CMK (cell line): ENCODE data around the gene ERBB4.

Experiments
- DNase-seq: peaks from one replicate; pipeline ENCODE4 v3.0.0-alpha.2; 2010; ENCODE audit warnings: low read depth

The ERBB4 gene

DNA sequence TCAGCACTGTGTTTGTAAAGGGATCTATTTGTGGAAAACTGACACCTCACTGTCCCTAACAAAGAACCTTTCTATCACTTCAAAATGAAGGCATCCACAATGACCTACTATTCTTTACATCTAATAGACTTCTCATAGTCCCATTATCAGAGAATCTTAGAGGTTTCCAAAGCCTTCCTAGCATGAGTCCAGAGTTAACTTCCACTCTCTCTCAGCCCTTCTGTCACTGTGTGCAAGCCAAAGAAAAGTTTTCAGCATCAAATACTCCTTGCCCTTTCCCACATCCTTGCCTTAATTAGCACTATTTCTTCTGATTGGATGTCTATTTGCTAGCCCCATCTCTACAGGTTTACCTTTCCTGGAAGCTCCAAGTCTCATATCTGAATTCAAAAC is 178.5 kb downstream of the ERBB4 start:
- DNase-seq, result no peak

DNA sequence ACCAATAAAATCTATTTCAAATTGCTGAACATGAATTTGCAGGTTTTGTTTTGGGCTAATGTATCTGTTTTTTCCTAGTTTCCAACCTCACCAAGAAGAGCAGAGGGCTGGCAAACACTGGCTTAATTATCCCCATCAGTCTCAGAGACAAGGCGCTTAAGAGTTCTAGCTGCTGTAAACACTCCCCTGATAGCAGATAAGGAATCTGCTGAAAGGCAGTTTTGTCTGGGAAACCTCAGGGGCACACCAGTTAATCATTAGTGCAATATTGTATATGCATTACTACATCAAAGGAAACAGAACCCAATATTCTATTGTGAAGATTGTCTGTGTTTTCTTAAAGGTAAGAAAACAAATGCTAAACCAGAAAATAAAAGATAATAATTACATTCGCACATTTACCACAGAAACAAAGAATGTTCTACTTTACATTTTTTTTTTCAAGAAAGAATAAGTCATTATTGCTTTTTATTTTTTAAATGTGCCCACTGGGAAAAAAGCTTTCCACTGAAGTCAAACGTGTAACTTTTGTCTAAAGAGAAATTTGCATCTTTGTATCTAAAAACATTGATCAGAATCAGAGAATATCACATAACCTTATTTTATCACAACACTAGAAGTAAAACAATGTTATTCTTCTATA is 179.1 kb downstream of the ERBB4 start:
- DNase-seq, result no peak

- DNase-seq, result no peak
Measured at GRCh38 chr2:212357606-212358005, 181.0 kb downstream of the ERBB4 start.

GRCh38 chr2:212354382-212354781 is 184.2 kb downstream of the ERBB4 start:
- DNase-seq, result no peak

DNA sequence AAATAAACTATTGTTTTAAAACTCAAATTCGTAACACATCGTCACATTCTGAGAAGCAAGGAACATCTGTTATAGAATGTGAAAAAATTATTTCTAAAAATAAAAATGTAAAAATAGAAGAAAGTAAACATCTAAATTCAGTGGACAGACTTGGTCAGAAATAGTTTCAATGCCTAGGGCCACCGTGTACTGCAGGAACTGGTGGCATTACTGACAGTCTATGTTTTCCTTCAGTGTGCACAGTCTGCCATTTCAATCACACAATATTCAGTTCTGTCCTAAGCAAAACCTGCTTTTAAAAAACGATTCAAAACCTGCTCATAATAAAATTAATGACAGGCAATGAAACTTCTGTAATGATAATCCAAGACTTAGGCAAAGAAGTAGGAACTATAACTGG is 190.1 kb downstream of the ERBB4 start:
- DNase-seq, result no peak

DNA sequence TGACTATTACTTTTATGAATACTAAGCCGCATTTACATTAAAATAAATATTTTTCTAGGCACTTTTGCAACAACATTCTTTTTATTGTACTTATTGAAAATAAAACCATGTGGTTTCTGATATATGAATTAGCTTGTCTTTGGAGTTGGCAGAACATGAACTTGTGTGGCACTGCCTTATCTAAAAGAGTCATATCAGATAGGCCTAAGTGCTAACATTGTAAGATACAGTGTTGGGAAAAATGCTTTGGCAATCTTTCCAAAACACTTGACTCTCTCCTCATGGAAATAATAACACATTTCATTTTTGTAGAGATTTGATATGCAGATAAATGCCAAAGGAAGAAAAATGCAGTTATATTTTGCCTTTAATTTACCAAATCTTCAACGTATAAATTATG is 191.7 kb downstream of the ERBB4 start:
- no peak for DNase-seq

DNA sequence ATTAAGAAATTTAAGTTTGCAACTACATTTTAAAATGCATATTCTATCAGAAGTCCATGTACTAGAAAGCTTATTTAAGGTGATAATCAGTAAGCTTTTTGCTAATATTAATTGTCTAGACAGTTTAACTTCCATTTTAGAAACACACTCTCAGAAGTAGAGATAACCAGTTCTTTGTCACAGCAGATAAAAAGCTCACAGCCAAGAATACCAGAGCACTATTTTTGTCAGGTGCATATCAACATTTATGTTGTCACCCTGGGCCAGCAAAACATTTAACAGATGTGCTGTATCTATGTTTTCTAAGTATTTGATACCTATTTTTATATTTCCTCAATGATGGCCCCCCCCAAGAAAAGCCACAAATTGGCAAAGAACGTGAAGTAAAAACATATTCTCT is 192.6 kb downstream of the ERBB4 start:
- no peak for DNase-seq

DNA sequence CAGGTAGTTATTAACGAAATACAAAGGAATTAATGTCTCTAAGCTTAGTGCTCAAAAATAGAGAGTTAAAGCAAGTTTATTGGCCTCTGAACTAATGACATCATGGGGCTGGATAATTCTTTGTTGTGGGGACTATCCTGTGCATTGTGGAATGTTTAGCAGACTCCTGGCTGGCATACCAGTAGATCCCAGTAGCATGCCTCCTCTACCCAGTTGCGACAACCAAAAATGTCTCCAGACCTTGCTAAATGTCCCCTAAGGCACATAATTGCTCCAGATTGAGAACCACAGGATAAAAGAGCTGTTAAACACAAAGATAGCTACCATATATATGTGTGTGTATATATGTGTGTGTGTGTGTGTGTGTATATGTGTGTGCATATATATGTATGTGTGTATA is 194.5 kb downstream of the ERBB4 start:
- no peak for DNase-seq

DNA sequence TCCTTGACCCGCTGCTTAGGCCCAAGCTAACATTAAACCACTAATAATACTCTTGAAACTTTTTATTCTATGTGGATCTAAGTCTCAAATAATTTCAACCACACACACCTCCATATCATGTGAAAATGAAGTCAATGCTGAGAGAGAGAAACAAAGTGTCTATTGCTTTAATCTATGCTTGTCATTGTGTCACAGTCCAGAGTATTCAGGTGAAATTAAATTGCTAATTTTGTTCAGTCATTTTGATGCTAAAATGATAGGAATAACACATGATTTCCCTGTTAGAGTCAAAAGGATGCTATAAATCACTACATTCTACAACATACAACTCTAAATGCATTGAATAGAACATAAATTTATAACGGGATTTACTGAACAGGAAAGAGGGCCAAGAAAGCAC is 195.4 kb downstream of the ERBB4 start:
- DNase-seq, result no peak

- DNase-seq, result no peak
Measured at GRCh38 chr2:212337486-212338343, 200.9 kb downstream of the ERBB4 start.

GRCh38 chr2:212337036-212337435 is 201.6 kb downstream of the ERBB4 start:
- DNase-seq, result no peak

GRCh38 chr2:212330263-212330662 is 208.3 kb downstream of the ERBB4 start:
- no peak for DNase-seq

DNA sequence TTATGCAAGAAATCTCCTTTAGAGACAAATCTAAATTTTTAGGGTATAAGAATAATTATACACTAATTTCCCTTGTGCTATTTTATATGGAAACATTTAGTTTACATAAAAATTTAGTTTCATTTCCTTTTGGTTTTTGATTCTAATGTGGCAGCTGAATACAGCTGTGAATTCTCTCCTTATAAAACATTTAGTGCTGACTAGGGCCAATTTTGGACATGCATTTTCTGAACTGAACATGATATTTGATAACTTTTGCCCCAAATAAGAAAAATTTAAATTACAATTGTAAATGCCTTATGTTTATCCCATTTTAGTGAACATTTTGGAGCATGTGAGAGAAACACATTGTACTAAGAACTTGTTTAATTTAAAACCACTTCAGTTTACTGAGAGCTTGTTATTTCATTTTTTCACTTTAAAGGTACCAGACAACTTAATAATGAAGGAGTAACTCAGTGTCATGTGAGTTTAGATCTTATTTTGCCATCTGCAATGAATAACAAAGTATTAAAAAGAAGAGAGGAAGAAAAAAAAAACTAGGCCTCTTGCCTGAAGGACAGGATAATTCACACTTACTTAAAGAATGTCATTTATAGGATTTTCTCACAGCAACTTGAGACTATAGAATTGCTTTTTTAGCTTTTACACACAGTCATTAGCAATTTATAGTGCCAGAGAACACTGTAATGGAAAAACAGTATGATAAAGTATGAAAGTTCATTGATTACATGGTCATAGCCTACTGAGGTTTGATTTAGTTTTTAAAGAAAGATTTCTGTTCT is 209.7 kb downstream of the ERBB4 start:
- DNase-seq, result no peak

- no peak for DNase-seq
Measured at GRCh38 chr2:212328136-212328535, 210.5 kb downstream of the ERBB4 start.

GRCh38 chr2:212327171-212327809 is 211.3 kb downstream of the ERBB4 start:
- no peak for DNase-seq

DNA sequence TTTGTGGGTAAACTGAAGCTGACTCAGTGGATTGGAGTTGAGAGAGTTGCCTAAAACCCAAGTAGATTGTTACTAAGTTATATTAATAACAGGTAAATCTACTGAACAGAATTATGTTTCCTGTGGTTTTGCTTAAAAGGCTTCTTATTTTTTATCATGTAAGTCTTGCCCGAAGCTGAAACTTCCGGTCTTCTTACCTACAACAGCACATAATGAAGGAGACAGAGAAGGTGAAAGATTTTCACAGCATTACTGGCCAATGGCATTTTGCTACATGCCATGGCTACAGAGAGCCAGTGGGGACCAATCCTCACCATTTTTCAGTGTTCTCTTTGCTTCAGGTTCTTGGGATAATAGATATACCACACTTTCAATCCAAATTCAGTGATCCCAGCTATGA is 220.0 kb downstream of the ERBB4 start:
- DNase-seq, result no peak

GRCh38 chr2:212314680-212315079 is 223.9 kb downstream of the ERBB4 start:
- no peak for DNase-seq

GRCh38 chr2:212311807-212312404 is 226.7 kb downstream of the ERBB4 start:
- no peak for DNase-seq

DNA sequence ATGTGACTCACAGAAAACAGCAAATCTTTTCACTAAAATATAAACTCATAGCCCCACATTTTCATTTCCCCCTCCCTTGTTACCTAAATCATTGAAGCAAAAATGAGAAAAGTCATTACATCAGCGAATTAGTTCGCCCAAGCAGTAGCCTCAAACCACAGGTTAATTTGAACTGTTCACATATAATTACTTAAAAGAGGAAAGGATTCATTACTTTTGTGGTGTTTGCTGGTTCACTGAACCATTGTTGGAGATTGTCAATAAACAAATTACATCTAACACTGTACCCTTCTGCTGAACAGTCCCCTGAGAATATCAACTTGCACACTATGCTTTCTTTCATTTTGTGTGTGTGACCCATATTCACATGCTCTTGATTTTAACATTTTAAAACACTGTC is 238.7 kb downstream of the ERBB4 start:
- DNase-seq, result no peak

DNA sequence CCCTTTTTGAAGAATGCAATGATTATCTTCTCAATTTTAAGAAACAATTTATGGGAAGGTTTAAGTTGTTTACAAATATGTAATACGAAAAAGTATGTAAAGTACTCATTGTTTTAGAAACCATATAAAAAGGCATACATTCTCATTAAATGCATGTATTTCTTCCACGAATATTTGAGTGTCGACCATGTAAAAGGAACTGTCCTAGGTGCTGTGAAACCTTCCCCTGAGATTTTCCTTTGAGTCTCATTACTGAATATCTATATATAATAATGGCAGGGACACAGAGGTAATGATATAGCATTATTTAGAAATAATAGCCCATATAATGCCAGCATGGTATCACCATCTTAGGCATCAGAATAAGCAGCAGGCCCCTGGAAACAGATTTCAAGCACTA is 239.3 kb downstream of the ERBB4 start:
- no peak for DNase-seq

DNA sequence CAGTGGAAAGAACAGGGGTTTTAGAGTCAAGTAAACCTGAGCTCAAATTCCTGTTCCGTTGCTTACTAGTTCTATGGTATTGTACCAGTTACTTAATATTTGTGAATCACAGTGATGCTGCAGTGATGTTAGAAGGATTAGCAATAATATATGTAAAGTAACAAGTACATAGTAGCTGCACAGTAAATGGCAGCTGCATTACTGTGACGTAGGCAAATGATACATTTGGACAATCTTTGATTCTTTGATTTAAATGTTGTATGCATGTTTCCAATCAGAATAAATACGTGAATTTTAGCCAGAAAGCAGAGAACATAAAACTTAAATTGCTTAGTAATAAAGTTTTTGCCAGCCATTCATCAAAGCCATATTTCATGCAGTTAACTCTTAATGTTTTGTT is 243.0 kb downstream of the ERBB4 start:
- DNase-seq, result no peak

GRCh38 chr2:212294816-212295215 is 243.8 kb downstream of the ERBB4 start:
- DNase-seq, result no peak
